GM12892 (cell line): Measurements from ENCODE around the gene KIAA1671.
"Not testable (repeated sequence)": the region's sequence is repeated elsewhere in the genome, so short reads cannot be mapped to it uniquely, and the experiment has no call there.

Experiments
- DNase-seq: peaks from one replicate; pipeline ENCODE4 v3.0.0; 2011; ENCODE audit not compliant: insufficient read length
- FAIRE-seq: peaks from 2 replicates; lab custom pipeline; 2011; peaks lifted over from hg19 to GRCh38; lab: Jason Lieb, UNC
- POLR2A ChIP-seq: IDR thresholded peaks from 2 replicates; pipeline ENCODE4 v1.6.1; 2011; ENCODE audit warnings: low read depth, low read length, control low read depth
- POLR2AphosphoS5 ChIP-seq: IDR thresholded peaks from 2 replicates; pipeline ENCODE4 v1.6.1; 2011; ENCODE audit warnings: low read depth, low read length, control low read depth
- TAF1 ChIP-seq: IDR thresholded peaks from 2 replicates; pipeline ENCODE4 v1.6.1; 2011; ENCODE audit warnings: low read depth, mild to moderate bottlenecking, control low read depth, low read length, borderline replicate concordance

The KIAA1671 gene

DNA sequence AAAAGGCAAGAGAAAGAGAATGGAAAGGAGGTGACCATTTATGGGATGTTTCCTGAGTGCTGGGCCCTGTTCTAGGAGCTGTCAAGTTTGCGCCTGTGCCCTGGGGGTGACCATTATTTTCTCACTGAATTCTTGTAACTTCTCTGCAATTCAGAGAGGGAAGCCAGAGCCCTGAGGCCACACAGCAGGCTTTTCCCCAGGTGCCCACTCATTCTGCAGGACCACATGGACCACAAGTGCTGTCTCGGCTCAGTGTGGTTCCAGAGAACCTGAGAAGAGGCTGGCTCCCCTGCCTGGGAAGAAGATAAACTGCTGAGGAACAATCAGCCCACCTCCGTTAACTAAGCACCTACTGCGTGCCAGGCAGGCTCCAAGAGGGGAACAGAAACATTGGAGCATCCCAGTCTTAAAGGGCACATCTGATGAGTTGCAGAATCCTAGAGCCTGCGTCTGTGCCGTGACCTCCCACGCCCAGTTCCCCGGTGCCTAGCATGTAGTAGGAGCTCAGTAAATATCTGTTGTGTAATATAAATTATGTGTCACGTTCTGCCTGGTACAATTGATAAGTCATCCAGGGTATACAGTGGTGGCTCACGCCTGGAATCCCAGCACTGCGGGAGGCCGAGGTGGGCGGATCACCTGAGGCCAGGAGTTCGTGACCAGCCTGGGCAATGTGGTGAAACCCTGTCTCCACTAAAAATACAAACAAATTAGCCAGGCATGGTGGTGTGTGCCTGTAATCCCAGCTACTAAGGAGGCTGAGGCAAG is 215.5 kb downstream of the KIAA1671 start:
- TF ChIP-seq POLR2AphosphoS5 (no peak), POLR2A (no peak), TAF1 (no peak)
- no peak for DNase-seq
- FAIRE-seq = no peak

DNA sequence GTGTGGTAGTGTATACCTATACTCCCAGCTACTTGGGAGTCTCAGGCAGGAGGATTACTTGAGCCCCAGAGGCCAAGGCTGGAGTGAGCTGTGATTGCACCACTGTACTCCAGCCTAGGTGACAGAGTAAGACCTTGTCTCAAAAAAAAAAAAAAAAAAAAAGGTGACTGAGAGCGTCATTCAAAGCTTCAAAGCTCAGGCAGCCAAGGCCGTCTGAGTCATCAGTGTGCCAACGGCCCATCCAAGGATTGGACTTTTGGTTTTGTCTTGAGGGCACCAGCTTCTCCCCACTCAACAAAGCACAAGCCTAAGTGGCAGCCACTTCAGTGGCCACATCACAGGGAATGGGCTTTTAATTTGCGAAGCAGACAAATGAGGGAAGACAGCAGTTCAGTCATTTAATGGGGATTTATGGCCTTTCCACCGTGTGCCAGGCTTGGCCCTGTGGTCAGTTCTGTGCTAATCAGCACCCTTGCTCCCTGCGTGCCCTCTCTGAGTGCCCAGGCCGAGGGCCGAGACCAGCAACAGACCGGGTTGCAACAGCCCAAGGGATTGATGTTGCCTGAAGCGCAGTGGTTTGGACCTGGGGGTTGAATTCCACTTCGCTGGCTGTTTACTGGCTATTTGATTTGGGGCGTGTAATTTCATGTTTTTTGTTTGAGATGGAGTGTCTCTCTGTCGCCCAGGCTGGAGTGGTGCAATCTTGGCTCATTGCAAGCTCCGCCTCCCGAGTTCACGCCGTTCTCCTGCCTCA is 216.9 kb downstream of the KIAA1671 start:
- no peak for FAIRE-seq
- DNase-seq = no peak
- no peak for TF ChIP-seq TAF1
- TF ChIP-seq POLR2AphosphoS5 = no peak

DNA sequence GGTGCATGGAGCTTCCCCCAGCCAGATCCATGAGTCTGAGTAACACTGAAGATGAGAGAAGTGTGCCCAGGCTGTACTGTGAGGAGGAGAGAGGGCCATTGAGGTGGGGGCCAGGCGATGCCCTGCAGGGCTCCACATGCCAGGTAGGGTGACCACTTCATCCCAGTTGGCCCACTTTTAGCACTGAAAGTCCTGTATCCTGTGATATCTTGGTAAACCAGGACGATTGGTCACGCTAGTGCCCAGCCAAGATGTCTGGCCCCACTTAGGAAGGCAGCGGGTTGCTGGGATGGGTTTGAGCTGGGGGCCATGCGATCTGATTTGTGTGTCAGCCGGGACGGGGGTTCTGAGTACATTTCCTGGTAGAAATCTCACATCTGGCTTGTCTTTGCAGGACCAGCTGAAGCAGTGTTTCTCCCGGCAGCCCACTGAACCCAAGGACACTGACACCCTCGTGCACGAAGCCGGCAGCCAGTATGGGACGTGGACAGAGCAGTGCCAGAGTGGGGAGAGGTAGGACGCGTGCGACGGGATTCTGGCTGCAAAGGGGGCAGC is 218.0 kb downstream of the KIAA1671 start:
- DNase-seq (no peak), FAIRE-seq (no peak)

DNA sequence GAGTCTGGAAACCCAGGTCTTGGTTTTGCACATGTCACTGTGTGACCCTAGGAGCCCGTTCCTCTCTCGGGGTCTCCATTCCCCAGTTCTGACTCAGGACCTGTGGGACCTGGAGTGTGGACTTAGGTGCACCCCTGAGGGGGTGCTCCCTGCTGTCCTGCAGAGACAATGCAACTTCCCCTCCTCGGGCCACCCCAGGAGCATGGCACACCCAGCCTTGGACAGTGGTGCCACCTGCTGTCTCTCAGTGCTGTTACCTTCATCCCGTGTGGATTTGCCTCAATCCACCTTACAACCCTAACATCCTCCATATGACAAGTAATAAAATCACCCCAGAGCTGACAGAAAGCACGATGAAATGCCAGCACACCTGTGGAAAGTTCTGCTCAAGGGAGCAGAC is 219.6 kb downstream of the KIAA1671 start:
- DNase-seq = no peak
- TF ChIP-seq POLR2AphosphoS5 (no peak), POLR2A (no peak), TAF1 (no peak)
- FAIRE-seq = no peak

More for the DNA sequence above, 218.0 kb downstream of the KIAA1671 start:
- TF ChIP-seq POLR2A = no peak
- TF ChIP-seq TAF1 = no peak
- TF ChIP-seq POLR2AphosphoS5 = no peak

DNA sequence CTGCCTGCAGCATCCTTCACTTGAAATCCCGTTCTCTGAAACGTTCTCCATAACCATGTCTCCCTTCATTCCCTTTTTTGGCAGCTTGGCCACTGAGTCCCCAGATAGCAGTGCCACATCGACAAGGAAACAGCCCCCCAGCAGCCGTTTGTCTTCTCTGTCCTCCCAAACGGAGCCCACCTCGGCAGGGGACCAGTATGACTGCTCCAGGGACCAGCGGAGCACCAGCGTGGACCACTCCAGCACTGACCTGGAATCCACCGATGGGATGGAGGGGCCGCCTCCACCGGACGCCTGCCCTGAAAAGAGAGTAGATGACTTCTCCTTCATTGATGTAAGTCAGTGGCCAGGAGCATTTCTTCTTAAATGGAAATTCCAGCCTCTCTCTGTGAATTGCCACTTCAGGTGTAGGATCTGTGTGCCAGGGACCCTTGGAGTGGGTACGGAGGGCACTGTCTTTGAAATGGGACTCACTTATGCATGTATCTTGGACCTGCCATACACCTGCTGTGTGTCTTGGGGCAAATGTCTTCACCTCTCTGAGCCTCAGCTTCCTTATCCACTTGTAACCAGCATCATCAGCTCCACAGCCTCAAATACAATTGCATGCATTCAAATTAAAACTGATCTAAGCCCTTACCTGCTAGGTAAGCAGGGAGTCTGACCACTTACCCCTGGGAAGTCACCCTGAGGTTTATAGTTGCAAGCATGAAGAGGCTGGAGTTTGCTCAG is 221.8 kb downstream of the KIAA1671 start:
- FAIRE-seq (no peak), DNase-seq (no peak)
- TF ChIP-seq TAF1 (no peak), POLR2A (no peak), POLR2AphosphoS5 (no peak)

DNA sequence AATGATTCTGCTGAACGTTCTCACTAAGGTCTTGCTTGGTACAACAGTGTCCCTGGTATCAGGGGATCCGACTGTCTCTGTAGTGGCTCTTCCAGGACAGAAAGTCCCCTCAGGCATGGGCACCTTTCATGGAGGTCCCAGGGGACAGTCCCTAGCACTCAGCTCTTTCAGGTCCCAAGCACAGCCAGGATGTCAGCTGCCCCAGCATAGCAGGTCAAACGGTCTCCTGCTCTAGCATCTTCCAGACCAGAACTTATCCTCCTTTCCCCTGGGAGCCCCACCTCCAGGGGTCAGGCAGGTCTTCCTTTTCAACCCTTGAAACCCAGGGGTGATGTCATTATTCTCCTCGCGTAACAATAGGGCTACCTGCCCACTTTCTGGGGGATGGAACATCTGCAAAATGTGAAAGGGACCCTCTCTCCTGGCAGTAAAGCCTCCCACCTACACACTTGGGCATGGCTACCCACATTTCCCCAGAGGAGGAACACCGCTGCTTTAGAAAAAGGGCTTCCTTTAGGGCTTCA is 222.4 kb downstream of the KIAA1671 start:
- FAIRE-seq (no peak), DNase-seq (no peak)
- TF ChIP-seq POLR2AphosphoS5 (no peak), TAF1 (no peak), POLR2A (no peak)

DNA sequence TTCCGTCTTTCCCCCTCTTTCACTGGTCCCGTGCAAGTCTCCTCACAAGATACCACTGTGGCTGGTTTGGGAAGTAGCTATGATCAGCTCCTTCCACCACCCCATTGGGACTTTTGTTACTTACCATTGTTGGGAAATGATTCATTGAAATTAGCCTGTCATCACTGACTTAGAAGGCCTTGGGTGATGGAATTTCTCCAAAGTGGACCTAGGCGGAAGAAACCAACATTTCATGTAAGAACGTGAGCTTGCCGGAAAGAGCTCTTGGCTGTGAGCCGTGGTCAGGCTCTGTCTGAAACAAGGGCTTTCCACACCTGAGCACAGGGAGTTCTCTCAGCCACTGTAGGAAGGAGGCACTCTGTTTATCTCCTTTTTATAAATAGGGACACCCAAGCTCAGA is 223.7 kb downstream of the KIAA1671 start:
- TF ChIP-seq POLR2A (no peak), POLR2AphosphoS5 (no peak), TAF1 (no peak)
- no peak for DNase-seq
- FAIRE-seq = no peak

DNA sequence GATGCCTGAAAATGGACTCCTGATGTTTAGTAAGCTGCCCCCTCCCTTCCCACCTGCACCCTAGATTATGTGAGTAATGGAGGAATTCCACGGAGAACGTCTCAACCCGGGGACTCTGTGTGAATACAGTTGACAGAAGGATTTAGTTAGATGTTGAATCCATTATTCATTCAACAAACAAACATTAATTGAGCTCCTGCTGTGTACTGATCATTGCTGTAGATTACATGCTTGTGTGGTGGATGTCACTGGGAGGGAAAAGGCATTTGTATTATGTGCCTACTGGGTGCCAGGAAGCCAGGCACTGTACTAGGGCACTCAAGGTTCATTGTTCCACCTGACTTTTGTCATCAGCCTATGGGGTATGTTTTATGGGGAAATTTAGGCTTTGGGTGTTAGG is 224.3 kb downstream of the KIAA1671 start:
- TF ChIP-seq POLR2AphosphoS5 (no peak), TAF1 (no peak), POLR2A (no peak)
- FAIRE-seq = no peak
- DNase-seq = no peak

DNA sequence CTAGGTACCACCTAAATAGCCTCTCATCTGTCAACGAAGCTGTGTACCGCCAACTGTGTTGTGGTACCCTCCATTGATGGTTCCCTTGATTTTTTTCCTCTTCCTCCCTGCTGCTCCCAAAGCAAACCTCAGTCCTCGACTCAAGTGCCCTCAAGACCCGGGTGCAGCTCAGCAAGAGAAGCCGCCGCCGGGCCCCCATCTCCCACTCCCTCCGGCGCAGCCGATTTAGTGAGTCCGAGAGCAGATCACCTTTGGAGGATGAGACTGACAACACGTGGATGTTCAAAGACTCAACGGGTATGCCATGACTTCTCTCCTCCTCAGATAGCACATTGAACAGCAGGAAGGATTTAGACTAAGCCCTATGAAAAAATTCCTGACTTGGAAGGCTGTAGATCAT is 224.7 kb downstream of the KIAA1671 start:
- FAIRE-seq = no peak

DNA sequence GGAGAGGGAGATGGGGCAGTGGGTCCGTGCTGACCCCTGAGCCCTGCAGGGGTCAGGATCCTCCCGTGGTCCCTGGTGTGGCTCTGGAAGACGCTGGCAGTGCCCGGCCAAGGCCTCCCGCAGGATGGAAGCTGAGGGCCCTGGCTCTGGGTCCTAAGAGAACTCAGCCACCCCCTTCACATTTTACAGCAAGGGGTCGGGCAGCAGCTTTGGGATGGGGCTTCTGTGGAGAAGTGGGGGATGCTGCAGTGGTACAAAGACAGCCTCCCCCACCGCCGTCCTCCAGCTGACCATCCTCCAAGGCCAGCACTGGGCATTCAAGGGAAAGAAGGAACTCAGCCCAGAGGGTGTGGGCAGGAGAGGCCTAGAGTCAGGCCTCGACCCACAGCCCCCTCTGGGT is 225.4 kb downstream of the KIAA1671 start:
- TF ChIP-seq POLR2AphosphoS5 (no peak), POLR2A (no peak), TAF1 (no peak)
- no peak for DNase-seq
- FAIRE-seq = no peak

More for the DNA sequence above, 224.7 kb downstream of the KIAA1671 start:
- DNase-seq = no peak
- no peak for TF ChIP-seq POLR2AphosphoS5
- no peak for TF ChIP-seq TAF1
- TF ChIP-seq POLR2A = no peak

DNA sequence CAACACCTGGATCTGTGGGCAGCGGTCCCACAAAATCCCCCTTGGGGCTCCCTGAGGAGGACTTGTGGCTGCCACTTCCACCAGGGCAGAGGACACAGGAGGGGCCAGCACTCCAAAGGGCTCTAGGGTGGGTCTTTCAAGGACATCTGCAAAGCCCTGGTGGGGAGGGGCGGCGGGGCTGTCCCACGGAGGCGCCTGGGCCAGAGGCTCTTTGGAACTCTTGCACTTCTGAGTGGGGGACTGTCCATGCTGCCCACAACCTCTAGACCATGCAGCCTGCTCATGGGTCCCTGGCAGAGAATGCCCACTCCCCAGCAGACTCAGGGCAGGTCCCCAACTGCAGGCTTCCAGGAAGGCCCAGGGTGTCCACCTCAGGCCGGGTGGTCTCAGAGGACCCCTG is 225.8 kb downstream of the KIAA1671 start:
- not testable (repeated sequence) for DNase-seq, FAIRE-seq

DNA sequence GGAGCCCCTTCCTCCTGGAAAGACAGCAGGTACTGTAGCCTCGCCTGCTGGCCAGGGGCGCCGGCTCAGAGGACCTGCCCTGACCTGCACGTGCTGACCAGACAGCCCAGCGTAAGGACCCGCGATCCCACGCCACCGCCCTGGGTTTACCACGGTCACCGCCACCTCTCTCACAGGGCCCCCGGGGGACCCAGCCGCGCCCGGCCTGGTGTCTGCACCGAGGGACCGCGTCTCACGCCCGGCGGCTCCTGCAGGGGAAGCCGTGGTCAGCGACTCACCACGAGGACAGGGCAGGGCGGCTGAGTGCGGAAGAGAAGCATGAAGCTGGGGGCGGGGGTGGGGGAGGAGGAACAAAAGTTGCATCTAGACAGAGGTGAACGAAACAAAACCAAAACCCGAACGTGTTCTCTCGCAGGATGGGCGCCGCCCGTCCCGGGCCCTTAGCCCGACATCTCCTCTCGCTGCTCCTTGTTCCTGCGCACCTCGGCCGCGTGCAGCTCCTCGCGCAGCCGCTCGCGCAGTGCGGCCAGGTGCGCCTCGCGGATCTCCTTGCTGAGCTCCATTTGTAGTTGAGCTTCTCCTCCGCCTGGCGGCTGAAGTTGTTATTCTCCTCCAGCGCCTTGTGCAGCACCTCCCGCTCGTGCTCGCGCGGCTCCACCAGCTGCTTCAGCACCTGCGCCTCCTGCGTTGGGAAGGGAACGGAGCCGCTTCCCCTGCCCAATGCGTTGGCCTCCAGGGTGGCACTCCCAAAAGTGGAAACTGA is 226.5 kb downstream of the KIAA1671 start:
- not testable (repeated sequence) for DNase-seq
- peak; percentile 72 for FAIRE-seq
